ENCODE results near the gene RAB21.

DNA sequence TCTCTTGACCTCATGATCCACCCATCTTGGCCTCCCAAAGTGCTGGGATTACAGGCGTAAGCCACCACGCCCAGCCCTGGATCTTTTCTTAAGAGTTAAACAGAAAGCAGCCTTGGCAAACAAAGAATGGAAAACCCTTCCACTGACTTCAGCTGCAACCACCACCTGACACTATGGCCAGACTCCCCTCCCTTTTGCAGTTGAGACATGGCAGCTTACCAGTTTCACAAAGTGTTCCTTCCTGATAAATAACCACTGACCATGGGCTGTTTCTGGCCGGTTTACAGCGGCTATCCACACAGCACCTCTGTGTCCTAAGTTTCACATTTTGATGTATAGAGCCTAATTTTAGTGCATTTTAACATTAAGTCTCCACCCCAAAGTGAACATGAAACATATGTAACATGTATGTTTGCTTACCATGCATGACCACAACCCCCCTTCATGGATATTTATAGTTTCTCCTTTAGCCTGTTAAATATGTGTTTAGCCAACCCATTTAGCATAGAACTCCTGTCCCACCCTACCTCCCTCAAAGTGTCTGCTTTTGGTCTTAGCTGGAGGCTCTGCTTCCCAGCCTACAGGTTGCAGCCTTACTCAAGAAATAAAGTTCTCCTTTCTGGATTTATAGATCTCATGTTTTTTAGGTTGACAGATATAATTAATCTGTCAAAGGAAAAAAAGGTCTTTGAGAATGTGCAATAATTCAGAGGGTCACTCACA lies 32.7 kb upstream of the RAB21 start:
- no peak for TF ChIP-seq YY1 (IDR thresholded peaks at IDR 0.05; ENCODE audit: insufficient read depth, insufficient read length)
- TF ChIP-seq ZNF274 (IDR thresholded peaks at IDR 0.05; ENCODE audit: low read depth, low read length), result no peak

Data from NT2/D1 (cell line).